GM12878 (cell line): ENCODE results near the gene LSP1. TPM values are rescaled to one million over a fixed set of nuclear protein-coding genes. Genes with fewer than 3 reads are reported as not detected.

ENCODE experiments used
- ATAC-seq: fragments of 200-7000 bp; cut with Tn5 transposase; 3 replicates; pipeline ENCODE4 v1.9.1; 2020; ENCODE audit warnings: mild to moderate bottlenecking, moderate library complexity
- BruUV-seq: library from RNA; stranded (reverse); fragments of 400-500 nt; replicated peaks from 2 replicates; lab custom pipeline; 2021; lab: Mats Ljungman, UMichigan
- CTCF ChIA-PET: fragments of 300-600 bp; sonication (Branson Sonifier 250); formaldehyde crosslinking; extraction: SDS; loops from one replicate; lab custom pipeline; 2021; ENCODE audit warnings: inconsistent platforms; lab: Yijun Ruan, JAX
- POLR2A ChIA-PET: fragments of 350-600 bp; formaldehyde crosslinking; extraction: SDS; loops from one replicate; lab custom pipeline; 2021; ENCODE audit warnings: inconsistent platforms; lab: Charles Lee
- RAD21 ChIA-PET: fragments of 300-600 bp; sonication (Branson Sonifier 250); formaldehyde crosslinking; loops from one replicate; lab custom pipeline; 2023; ENCODE audit warnings: antibody characterized with exemption; ENCODE audit not compliant: unreplicated experiment; lab: Charles Lee
- SMC1A ChIA-PET: fragments of 300-600 bp; sonication (Branson Sonifier 250); formaldehyde crosslinking; loops from one replicate; lab custom pipeline; 2023; ENCODE audit not compliant: unreplicated experiment, uncharacterized antibody; lab: Charles Lee
- DNase-seq: peaks from one replicate; pipeline ENCODE4 v3.0.0-alpha.2; 2011; ENCODE audit warnings: low read depth, low spot score
- FAIRE-seq: peaks from 3 replicates; lab custom pipeline; 2011; peaks lifted over from hg19 to GRCh38; lab: Jason Lieb, UNC
- H2AFZ ChIP-seq: 2 replicates; pipeline ENCODE4 v1.6.0; 2011; ENCODE audit warnings: low read depth, low read length, control low read depth; ENCODE audit not compliant: control insufficient read depth
- H3K27ac ChIP-seq: 2 replicates; pipeline ENCODE4 v1.5.1; 2011; ENCODE audit warnings: control low read depth; ENCODE audit not compliant: control insufficient read depth, insufficient read depth
- H3K27me3 ChIP-seq, 2 experiments: replicated peaks in 1 of 2; 2 replicates each; pipeline versions ENCODE4 v1.6.0 to v1.6.1; 2011; ENCODE audit warnings: low read length in 1 of 2; ENCODE audit not compliant: control insufficient read depth in 2 of 2, insufficient read depth in 2 of 2
- H3K36me3 ChIP-seq, 2 experiments: 2 replicates each; pipeline ENCODE4 v1.5.1; 2011; ENCODE audit warnings: low read length in 1 of 2; ENCODE audit not compliant: control insufficient read depth in 2 of 2, insufficient read depth in 2 of 2
- H3K4me1 ChIP-seq: 2 replicates; pipeline ENCODE4 v1.6.1; 2011; ENCODE audit warnings: mild to moderate bottlenecking, low read length, moderate library complexity, mixed read lengths; ENCODE audit not compliant: control insufficient read depth, insufficient read depth
- H3K4me2 ChIP-seq: 2 replicates; pipeline ENCODE4 v1.6.0; 2011; ENCODE audit warnings: control low read depth; ENCODE audit not compliant: control insufficient read depth, insufficient read depth
- H3K4me3 ChIP-seq: fragments of 200-600 bp; sonication (generic); 2 replicates; pipeline ENCODE4 v1.5.1; 2016
- H3K79me2 ChIP-seq: 2 replicates; pipeline ENCODE4 v1.6.0; 2011; ENCODE audit warnings: low read length; ENCODE audit not compliant: control insufficient read depth, insufficient read depth
- H3K9ac ChIP-seq: 2 replicates; pipeline ENCODE4 v1.8.0; 2011; ENCODE audit warnings: low read length, control low read depth, mixed read lengths; ENCODE audit not compliant: control insufficient read depth, insufficient read depth
- H3K9me3 ChIP-seq: replicated peaks from 3 replicates; pipeline ENCODE4 v1.5.1; 2011; ENCODE audit warnings: mild to moderate bottlenecking, low read length; ENCODE audit not compliant: control insufficient read depth, insufficient read depth
- H4K20me1 ChIP-seq: 2 replicates; pipeline ENCODE4 v1.6.0; 2011; ENCODE audit not compliant: control insufficient read depth, insufficient read depth
- ATF7 ChIP-seq: fragments of 450-650 bp; IDR thresholded peaks from 2 replicates; pipeline ENCODE4 v1.6.1; 2016; ENCODE audit warnings: low read depth, mild to moderate bottlenecking
- BHLHE40 ChIP-seq, 2 experiments: fragments of 450-650 bp in 1 of 2; IDR thresholded peaks; 2 replicates each; pipeline ENCODE4 v1.6.1; 2011 to 2017; ENCODE audit warnings: low read depth in 2 of 2, borderline replicate concordance in 1 of 2, improper control_type of control experiment in 1 of 2, low read length in 1 of 2, mild to moderate bottlenecking in 1 of 2
- CHD1 ChIP-seq: IDR thresholded peaks from 2 replicates; pipeline ENCODE4 v1.6.1; 2012; ENCODE audit warnings: low read depth, low read length, improper control_type of control experiment
- HDAC6 ChIP-seq: fragments of 200-600 bp; sonication (generic); IDR thresholded peaks from one replicate; pipeline ENCODE4 v1.8.0; 2017; ENCODE audit warnings: antibody characterized with exemption; ENCODE audit not compliant: unreplicated experiment
- KDM1A ChIP-seq: fragments of 200-600 bp; sonication (generic); IDR thresholded peaks from 2 replicates; pipeline ENCODE4 v1.6.1; 2016; ENCODE audit warnings: borderline replicate concordance
- MTA3 ChIP-seq: IDR thresholded peaks from 2 replicates; pipeline ENCODE4 v1.6.1; 2012; ENCODE audit warnings: low read length, inconsistent platforms, borderline replicate concordance
- MYB ChIP-seq: fragments of 150-350 bp; IDR thresholded peaks from 2 replicates; pipeline ENCODE4 v1.6.1; 2014; ENCODE audit warnings: mild to moderate bottlenecking, low read depth, low read length, borderline replicate concordance
- NBN ChIP-seq: fragments of 450-650 bp; IDR thresholded peaks from 2 replicates; pipeline ENCODE4 v1.6.1; 2016
- RUNX3 ChIP-seq: IDR thresholded peaks from 2 replicates; pipeline ENCODE4 v1.6.1; 2012; ENCODE audit warnings: low read length, inconsistent platforms
- SMAD1 ChIP-seq: fragments of 450-650 bp; IDR thresholded peaks from 2 replicates; pipeline ENCODE4 v1.6.1; 2018; ENCODE audit warnings: mild to moderate bottlenecking, low read depth; ENCODE audit not compliant: partially characterized antibody
- SMC3 ChIP-seq: IDR thresholded peaks from 2 replicates; pipeline ENCODE4 v1.6.1; 2011; ENCODE audit warnings: low read length, improper control_type of control experiment, borderline replicate concordance
- SUZ12 ChIP-seq: fragments of 200-600 bp; sonication (generic); IDR thresholded peaks from one replicate; pipeline ENCODE4 v1.6.1; 2018; ENCODE audit warnings: antibody characterized with exemption, mild to moderate bottlenecking; ENCODE audit not compliant: unreplicated experiment
- YBX1 ChIP-seq: fragments of 450-650 bp; IDR thresholded peaks from 2 replicates; pipeline ENCODE4 v1.6.1; 2016; ENCODE audit warnings: antibody characterized with exemption
- WGBS: methylation state at CpG from one replicate; pipeline ENCODE4 v1.1.6; 2016; ENCODE audit warnings: low lambda C conversion rate; ENCODE audit not compliant: insufficient replicate concordance, insufficient coverage; ENCODE audit errors: missing lambda C conversion rate; 5-methylcytosine and 5-hydroxymethylcytosine counted together
- in situ Hi-C: fragments of 300-500 bp; cut with MboI; formaldehyde crosslinking; loops from 9 replicates; pipeline ENCODE4 v1.14.3; 2018; ENCODE audit warnings: mixed read lengths
- intact Hi-C: fragments of 100-400 bp; cut with micrococcal nuclease; formaldehyde crosslinking; loops from one replicate; pipeline ENCODE4 v1.14.2; 2022; ENCODE audit not compliant: unreplicated experiment
- polyA plus RNA-seq, 11 experiments: library from polyadenylated mRNA; depleted of rRNA in 4 of 11; unstranded in 6 of 11; stranded (reverse) in 5 of 11; fragments of >200 nt; fragmentation: Nextera tagmentation in 4 of 11; fragmentation: Illumina TruSeq in 1 of 11; extraction: Ambion mirVana in 4 of 11; extraction: Trizol in 1 of 11; gene quantifications; 1 replicate in 1 of 11; 2 replicates in 10 of 11; pipeline versions ENCODE4 v1.2.1 to v1.2.3, GENCODE V29; 2011 to 2016; ENCODE audit warnings: inconsistent platforms in 2 of 11, missing spikeins in 2 of 11, low read depth in 1 of 11
- total RNA-seq, 4 experiments: library from RNA; depleted of rRNA in 3 of 4; stranded (reverse); fragments of >200 nt in 3 of 4; fragmentation: Illumina TruSeq in 1 of 4; extraction: Trizol in 1 of 4; gene quantifications; 2 replicates each; pipeline versions ENCODE4 v1.2.1 to v1.2.3, GENCODE V29; 2013 to 2021
- TF ChIP-seq, protein P1 (sequence below): IDR thresholded peaks from 2 replicates; pipeline ENCODE4 v1.6.1; 2011; ENCODE audit warnings: low read depth, low read length, improper control_type of control experiment, borderline replicate concordance
- TF ChIP-seq, protein P2 (sequence below): IDR thresholded peaks from 2 replicates; pipeline ENCODE4 v1.6.1; 2011; ENCODE audit warnings: mild to moderate bottlenecking, low read depth, low read length, moderate library complexity; ENCODE audit not compliant: insufficient replicate concordance

LSP1 gene
- total and polyA plus RNA-seq, 10 of the 15 experiments (the other 5 are each of a cell fraction or from before 2014, with no cell fraction given), result 19.2 to 488 (median 369) TPM

DNA sequence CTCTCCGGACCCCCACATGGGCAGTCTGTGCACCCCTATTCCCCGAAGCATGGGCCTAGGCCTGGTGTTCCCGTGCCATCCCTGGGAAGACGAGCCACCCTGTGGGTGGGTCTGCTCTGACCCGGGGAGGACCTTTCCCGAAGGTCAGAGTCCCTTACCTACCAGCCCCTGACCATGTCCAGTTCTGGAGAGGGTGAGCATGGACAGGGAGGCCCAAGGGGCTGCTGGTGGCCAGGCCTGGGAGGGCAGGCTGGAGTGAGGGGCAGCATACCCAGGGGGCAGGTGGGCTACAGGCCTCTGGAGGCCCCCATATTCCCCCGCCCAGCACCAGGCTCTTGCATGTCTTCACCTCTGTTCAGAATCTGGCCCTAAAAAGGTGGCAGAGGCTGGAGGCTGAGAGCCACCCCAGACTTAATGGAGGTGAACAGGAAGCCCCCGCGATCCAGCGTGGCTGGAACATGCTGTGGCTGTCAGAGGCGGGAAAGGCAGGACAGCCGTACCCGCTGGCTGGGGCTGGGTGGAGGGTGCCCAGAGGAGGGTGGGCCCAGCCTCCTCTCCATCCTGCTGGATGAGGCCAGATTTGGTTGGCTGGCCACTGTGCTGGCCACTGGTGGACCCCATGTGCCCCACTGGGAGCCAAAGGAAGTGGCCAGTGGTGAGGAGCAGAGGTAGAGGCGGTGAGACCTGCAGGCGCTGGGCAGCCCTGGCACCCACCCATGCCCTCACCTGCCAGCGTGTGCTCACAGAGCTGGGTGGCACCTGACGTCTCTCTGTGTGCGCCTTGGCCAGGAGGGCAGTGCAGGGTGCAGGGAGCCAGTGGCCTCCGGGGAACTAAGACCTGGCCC, 29.3 kb upstream of the LSP1 start:
- ATAC-seq (no peak), FAIRE-seq (no peak), DNase-seq (no peak)
- Histone ChIP-seq H3K9ac (no peak overlapping the region), H3K36me3 (no peaks in the 10 kb centered on the region), H3K4me3 (no peak overlapping the region), H3K79me2 (no peaks in the 10 kb centered on the region), H2AFZ (no peak overlapping the region), H4K20me1 (no peaks in the 10 kb centered on the region), H3K4me1 (no peaks in the 10 kb centered on the region), H3K4me2 (no peak overlapping the region), H3K27ac (no peak overlapping the region), H3K27me3 (peaks cover 0 to 2% of the 10 kb centered on the region in 2 experiments; a peak in 2 of 4 replicates), H3K9me3 (no peaks in the 10 kb centered on the region; the same call in 2 of the 3 replicates)
- SMC1A ChIA-PET, result interaction anchor here (1.6 kb wide), 1 partner anchor 131 kb away, joined by 4 read pairs; no protein-coding TSS in a partner anchor
- intact Hi-C loops, result no loop called here
- in situ Hi-C loops, result loop anchor here (5.0 kb wide), 2 partner anchors 126 to 329 kb away; partner anchors contain the start of gene KRTAP5-6
- 27% methylated on average over 19 of the region's 19 CpGs for WGBS
- TF ChIP-seq, protein P1, sequence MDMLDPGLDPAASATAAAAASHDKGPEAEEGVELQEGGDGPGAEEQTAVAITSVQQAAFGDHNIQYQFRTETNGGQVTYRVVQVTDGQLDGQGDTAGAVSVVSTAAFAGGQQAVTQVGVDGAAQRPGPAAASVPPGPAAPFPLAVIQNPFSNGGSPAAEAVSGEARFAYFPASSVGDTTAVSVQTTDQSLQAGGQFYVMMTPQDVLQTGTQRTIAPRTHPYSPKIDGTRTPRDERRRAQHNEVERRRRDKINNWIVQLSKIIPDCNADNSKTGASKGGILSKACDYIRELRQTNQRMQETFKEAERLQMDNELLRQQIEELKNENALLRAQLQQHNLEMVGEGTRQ, result no peak
- no peak for TF ChIP-seq HDAC6
- TF ChIP-seq MYB, result no peak
- TF ChIP-seq SMC3, result no peak
- no peak for TF ChIP-seq SUZ12
- TF ChIP-seq NBN, result no peak
- TF ChIP-seq RUNX3, result no peak
- TF ChIP-seq, protein P2, sequence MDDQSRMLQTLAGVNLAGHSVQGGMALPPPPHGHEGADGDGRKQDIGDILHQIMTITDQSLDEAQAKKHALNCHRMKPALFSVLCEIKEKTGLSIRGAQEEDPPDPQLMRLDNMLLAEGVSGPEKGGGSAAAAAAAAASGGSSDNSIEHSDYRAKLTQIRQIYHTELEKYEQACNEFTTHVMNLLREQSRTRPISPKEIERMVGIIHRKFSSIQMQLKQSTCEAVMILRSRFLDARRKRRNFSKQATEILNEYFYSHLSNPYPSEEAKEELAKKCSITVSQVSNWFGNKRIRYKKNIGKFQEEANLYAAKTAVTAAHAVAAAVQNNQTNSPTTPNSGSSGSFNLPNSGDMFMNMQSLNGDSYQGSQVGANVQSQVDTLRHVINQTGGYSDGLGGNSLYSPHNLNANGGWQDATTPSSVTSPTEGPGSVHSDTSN, result no peak
- TF ChIP-seq CHD1, result no peak
- TF ChIP-seq YBX1, result no peak
- no peak for TF ChIP-seq SMAD1
- no peak for TF ChIP-seq MTA3
- no peak for TF ChIP-seq BHLHE40 (IDR thresholded peaks at IDR 0.05; ENCODE audit: borderline replicate concordance in 1 of 2, low read depth in 2 of 2, low read length in 1 of 2)
- no peak for TF ChIP-seq ATF7
- TF ChIP-seq KDM1A, result no peak
- BruUV-seq, result no TSS peak
- CTCF ChIA-PET, result interaction anchor here (1.6 to 2.0 kb wide), 2 partner anchors 178 to 328 kb away, joined by 4 to 6 read pairs; no protein-coding TSS in a partner anchor
- RAD21 ChIA-PET, result interaction anchor here (1.2 kb wide), 1 partner anchor 177 kb away, joined by 3 read pairs; no protein-coding TSS in a partner anchor
- POLR2A ChIA-PET, result no interaction called here
